Endothelial cell of coronary artery (primary cell): ENCODE results near the gene CASD1. TPM values are rescaled to one million over a fixed set of nuclear protein-coding genes. Genes with fewer than 3 reads are reported as not detected.

ENCODE experiments used
- total RNA-seq: library from RNA; depleted of rRNA; stranded (reverse); fragments of >200 nt; gene quantifications from 2 replicates; pipeline ENCODE4 v1.2.3, GENCODE V29; 2014

CASD1 gene
- total RNA-seq, result 14.2 and 14.4 TPM in 2 replicates

DNA sequence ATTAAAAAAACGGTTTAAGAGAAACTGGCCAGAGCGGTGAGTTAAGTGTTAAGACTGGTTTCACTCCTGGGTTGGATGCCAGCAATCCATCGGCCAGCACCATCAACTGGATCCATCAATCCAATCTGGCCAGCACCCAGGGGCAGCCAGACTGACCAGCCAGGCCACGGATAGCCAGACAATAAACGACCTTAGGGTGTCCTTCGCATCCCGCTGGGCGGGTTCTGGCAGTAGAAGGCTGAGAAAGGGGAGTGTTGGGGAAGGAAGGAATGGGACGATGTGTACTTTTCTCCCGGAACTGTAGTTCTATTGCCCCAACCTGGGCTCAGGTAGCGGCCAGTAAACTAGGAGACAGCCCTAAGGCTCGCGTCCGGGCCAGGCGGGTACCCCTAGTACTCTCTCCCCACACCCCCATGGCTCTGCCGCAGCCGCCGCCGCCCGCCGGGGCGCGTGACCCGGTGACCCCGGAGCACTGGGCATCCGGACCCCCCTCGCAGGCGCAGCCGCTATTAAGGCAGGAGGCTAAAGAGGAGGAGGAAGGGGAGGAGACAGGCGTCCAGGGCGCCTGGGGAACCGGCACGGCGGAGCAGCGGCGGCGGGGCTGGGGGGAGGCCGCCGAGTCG, at the start of gene CASD1:
Gene CASD1 (plus strand): TSS at position 546 of the 623 bp plus-strand sequence. CDS start 276 bp downstream, outside the sequence.

Other genes with a start within 250 kb of the CASD1 start
- gene COL1A2, start 114.9 kb upstream of the CASD1 start, total RNA-seq, result 2.6 and 1,191 TPM in 2 replicates
- gene SGCE, start 146.3 kb downstream of the CASD1 start, total RNA-seq, result 47.1 and 58.1 TPM in 2 replicates